HCT116 (cell line): ENCODE data around the gene TPT1. TPM values are rescaled to one million over a fixed set of nuclear protein-coding genes. Genes with fewer than 3 reads are reported as not detected.

Experiments used
- ATAC-seq: fragments of 200-7000 bp; cut with Tn5 transposase; 2 replicates; pipeline ENCODE4 v1.9.1; 2020; ENCODE audit warnings: mild to moderate bottlenecking, moderate library complexity
- BruUV-seq: library from RNA; stranded (reverse); fragments of 400-500 nt; replicated peaks from 2 replicates; lab custom pipeline; 2021; lab: Mats Ljungman, UMichigan
- CTCF ChIA-PET: fragments of 300-600 bp; sonication (Branson Sonifier 250); formaldehyde crosslinking; loops from one replicate; lab custom pipeline; 2021; ENCODE audit warnings: antibody characterized with exemption; lab: Charles Lee
- POLR2A ChIA-PET: fragments of 300-600, 350-600 bp; sonication (Branson Sonifier 250); formaldehyde crosslinking; loops from one replicate; lab custom pipeline; 2021; ENCODE audit warnings: antibody characterized with exemption; lab: Charles Lee
- RAD21 ChIA-PET, 2 experiments: fragments of 300-600 bp; sonication (Branson Sonifier 250); formaldehyde crosslinking; loops; one replicate each; lab custom pipeline; 2023; ENCODE audit warnings: low total read pairs in 2 of 2; ENCODE audit not compliant: uncharacterized antibody in 2 of 2, unreplicated experiment in 2 of 2, low non-redundant PET in 1 of 2; lab: Charles Lee
- DNase-seq: peaks from one replicate; pipeline ENCODE4 v3.0.0-alpha.2; 2010; ENCODE audit warnings: low read depth, low spot score
- H2AFZ ChIP-seq: fragments of 200-600 bp; shearing (Covaris generic), sonication (generic); 2 replicates; pipeline ENCODE4 v1.6.1; 2017; ENCODE audit warnings: low read depth, mixed run types, mixed read lengths, antibody characterized with exemption, low read length; ENCODE audit not compliant: poor library complexity, severe bottlenecking
- H3K27ac ChIP-seq: 2 replicates; pipeline ENCODE4 v1.5.1; 2012; ENCODE audit warnings: low read depth, low read length
- H3K27me3 ChIP-seq: fragments of 200-600 bp; sonication (generic); 2 replicates; pipeline ENCODE4 v1.6.1; 2016; ENCODE audit warnings: mixed run types, low read length, mixed read lengths; ENCODE audit not compliant: insufficient read depth
- H3K36me3 ChIP-seq, 2 experiments: fragments of 200-500 bp in 1 of 2; fragments of 200-600 bp in 1 of 2; sonication (Bioruptor generic) in 1 of 2; sonication (generic) in 1 of 2; 2 replicates each; pipeline versions ENCODE4 v1.5.1 to v1.6.1; 2014 to 2016; ENCODE audit warnings: low read length in 2 of 2, inconsistent platforms in 1 of 2, mixed read lengths in 1 of 2, mixed run types in 1 of 2; ENCODE audit not compliant: insufficient read depth in 2 of 2, control insufficient read depth in 1 of 2
- H3K4me1 ChIP-seq, 2 experiments: fragments of 200-600 bp in 1 of 2; sonication (generic) in 1 of 2; 2 replicates each; pipeline versions ENCODE4 v1.5.1 to v1.6.1; 2012 to 2017; ENCODE audit warnings: low read length in 2 of 2, inconsistent platforms in 1 of 2, mild to moderate bottlenecking in 1 of 2, mixed read lengths in 1 of 2, mixed run types in 1 of 2, moderate library complexity in 1 of 2; ENCODE audit not compliant: insufficient read depth in 2 of 2, control insufficient read depth in 1 of 2
- H3K4me2 ChIP-seq: fragments of 200-600 bp; sonication (generic); 2 replicates; pipeline ENCODE4 v1.6.1; 2017; ENCODE audit warnings: mixed run types, low read length, mixed read lengths
- H3K4me3 ChIP-seq, 2 experiments: fragments of 200-600 bp in 1 of 2; sonication (generic) in 1 of 2; replicated peaks in 1 of 2; 2 replicates each; pipeline ENCODE4 v1.5.1; 2011 to 2016; ENCODE audit warnings: low read length in 2 of 2, control low read depth in 1 of 2, low read depth in 1 of 2, mild to moderate bottlenecking in 1 of 2, mixed read lengths in 1 of 2, mixed run types in 1 of 2
- H3K79me2 ChIP-seq: fragments of 200-600 bp; sonication (generic); 2 replicates; pipeline ENCODE4 v1.6.1; 2017; ENCODE audit warnings: mild to moderate bottlenecking, mixed run types, low read length, moderate library complexity, mixed read lengths; ENCODE audit not compliant: insufficient read depth
- H3K9ac ChIP-seq: fragments of 200-600 bp; sonication (generic); 2 replicates; pipeline ENCODE4 v1.6.1; 2016; ENCODE audit warnings: low read length, mixed read lengths
- H3K9me2 ChIP-seq: fragments of 200-600 bp; sonication (generic), shearing (Covaris generic); 2 replicates; pipeline ENCODE4 v1.6.1; 2017; ENCODE audit warnings: mixed run types, mild to moderate bottlenecking, moderate library complexity; ENCODE audit not compliant: insufficient read depth
- H3K9me3 ChIP-seq, 2 experiments: fragments of 200-500 bp in 1 of 2; fragments of 200-600 bp in 1 of 2; sonication (Bioruptor generic) in 1 of 2; sonication (generic) in 1 of 2; 2 replicates each; pipeline ENCODE4 v1.6.1; 2014 to 2017; ENCODE audit warnings: low read length in 2 of 2, mixed read lengths in 2 of 2, inconsistent platforms in 1 of 2, low read depth in 1 of 2, mild to moderate bottlenecking in 1 of 2, mixed run types in 1 of 2, moderate library complexity in 1 of 2; ENCODE audit not compliant: control insufficient read depth in 1 of 2, insufficient read depth in 1 of 2
- H4K20me1 ChIP-seq: fragments of 200-600 bp; sonication (generic), shearing (Covaris generic); 2 replicates; pipeline ENCODE4 v1.6.1; 2017; ENCODE audit warnings: mixed run types, mild to moderate bottlenecking, moderate library complexity; ENCODE audit not compliant: insufficient read depth
- CBX3 ChIP-seq: IDR thresholded peaks from 2 replicates; pipeline ENCODE4 v1.6.1; 2012; ENCODE audit warnings: low read depth
- CEBPB ChIP-seq: IDR thresholded peaks from 2 replicates; pipeline ENCODE4 v1.6.1; 2012; ENCODE audit warnings: low read depth
- CTCF ChIP-seq, 3 experiments: fragments of 200-600 bp in 1 of 3; sonication (generic) in 1 of 3; IDR thresholded peaks in 2 of 3; conservative IDR thresholded peaks in 1 of 3; 2 replicates each; pipeline ENCODE4 v1.5.1; 2012 to 2017; ENCODE audit warnings: low read depth in 2 of 3, low read length in 2 of 3, antibody characterized with exemption in 1 of 3, borderline replicate concordance in 1 of 3, control low read depth in 1 of 3, mild to moderate bottlenecking in 1 of 3, mixed read lengths in 1 of 3, mixed run types in 1 of 3, moderate library complexity in 1 of 3; ENCODE audit not compliant: insufficient read depth in 1 of 3
- EGR1 ChIP-seq: IDR thresholded peaks from 2 replicates; pipeline ENCODE4 v1.6.1; 2012; ENCODE audit warnings: low read depth
- JUND ChIP-seq: IDR thresholded peaks from 2 replicates; pipeline ENCODE4 v1.6.1; 2012
- MAX ChIP-seq: IDR thresholded peaks from 2 replicates; pipeline ENCODE4 v1.6.1; 2012
- POLR2A ChIP-seq: IDR thresholded peaks from 2 replicates; pipeline ENCODE4 v1.7.0; 2011; ENCODE audit warnings: borderline replicate concordance; ENCODE audit not compliant: insufficient read depth, insufficient read length; ENCODE audit errors: extremely low read depth
- POLR2AphosphoS5 ChIP-seq: IDR thresholded peaks from 2 replicates; pipeline ENCODE4 v1.6.1; 2011; ENCODE audit warnings: mild to moderate bottlenecking, low read depth, low read length, moderate library complexity
- RAD21 ChIP-seq: IDR thresholded peaks from 2 replicates; pipeline ENCODE4 v1.6.1; 2012; ENCODE audit warnings: low read depth, mild to moderate bottlenecking
- REST ChIP-seq: IDR thresholded peaks from 2 replicates; pipeline ENCODE4 v1.6.1; 2012; ENCODE audit warnings: low read depth
- SP1 ChIP-seq: IDR thresholded peaks from 2 replicates; pipeline ENCODE4 v1.6.1; 2012; ENCODE audit warnings: low read depth
- YY1 ChIP-seq: IDR thresholded peaks from 2 replicates; pipeline ENCODE4 v1.6.1; 2011; ENCODE audit warnings: low read length, low read depth, moderate library complexity, mild to moderate bottlenecking; ENCODE audit not compliant: insufficient replicate concordance; ENCODE audit errors: extremely low read depth
- ZBTB33 ChIP-seq: IDR thresholded peaks from 2 replicates; pipeline ENCODE4 v1.6.1; 2011; ENCODE audit warnings: mild to moderate bottlenecking, low read length, moderate library complexity; ENCODE audit not compliant: insufficient replicate concordance; ENCODE audit errors: extremely low read depth
- ZFX ChIP-seq: fragments of 450-650 bp; IDR thresholded peaks from 2 replicates; pipeline ENCODE4 v1.6.1; 2017
- intact Hi-C: fragments of 100-400 bp; cut with micrococcal nuclease; formaldehyde crosslinking; loops from 2 replicates; pipeline ENCODE4 v1.10.0; 2022
- total RNA-seq: library from RNA; stranded (reverse); gene quantifications from one replicate; pipeline ENCODE4 v1.2.1, GENCODE V29; 2021; ENCODE audit not compliant: unreplicated experiment

The TPT1 gene
- total RNA-seq, 1 experiment from 2014 or later: 2,859 TPM

GRCh38 chr13:45331123-45331619 is 9.8 kb downstream of the TPT1 start:
- no TSS peak for BruUV-seq
- H3K27ac ChIP-seq: peak overlapping the region; percentile 78; the same call in 1 of the 2 replicates
- H4K20me1 ChIP-seq: peaks cover 12% of the 10 kb centered on the region; the same call in 1 of the 2 replicates
- H3K9me3 ChIP-seq: no peaks in the 10 kb centered on the region
- no peaks in the 10 kb centered on the region for H3K27me3 ChIP-seq
- peaks cover 3% of the 10 kb centered on the region; the same call in 1 of the 2 replicates for H3K79me2 ChIP-seq
- CTCF ChIA-PET: interaction anchor here (1.0 kb wide), 1 partner anchor 284 kb away, joined by 4 read pairs; no protein-coding TSS in a partner anchor
- H3K4me1 ChIP-seq: peaks cover 46 to 75% of the 10 kb centered on the region in 2 experiments
- no peaks in the 10 kb centered on the region for H3K9me2 ChIP-seq
- no peak for ATAC-seq
- no peak for TF ChIP-seq YY1
- TF ChIP-seq CBX3: no peak
- no peak for TF ChIP-seq SP1
- peak; percentile 32 for TF ChIP-seq POLR2AphosphoS5
- TF ChIP-seq CTCF (IDR thresholded peaks at IDR 0.05 in 2 of 3, conservative IDR thresholded peaks at IDR 0.05 in 1 of 3; ENCODE audit: borderline replicate concordance in 1 of 3, insufficient read depth in 1 of 3, low read depth in 2 of 3, low read length in 2 of 3): no peak
- no peak for TF ChIP-seq RAD21
- no peak for TF ChIP-seq EGR1
- TF ChIP-seq POLR2A: peak; percentile 80
- no peak for TF ChIP-seq ZBTB33
- TF ChIP-seq CEBPB: no peak
- TF ChIP-seq REST: no peak
- TF ChIP-seq MAX: no peak
- no peak for TF ChIP-seq JUND
- no peak for TF ChIP-seq ZFX
- no peak overlapping the region for H3K4me3 ChIP-seq
- peak overlapping the region; percentile 38 for H3K9ac ChIP-seq
- peak overlapping the region; percentile 44 for H3K4me2 ChIP-seq
- DNase-seq: no peak
- POLR2A ChIA-PET: interaction anchor here (3.1 kb wide), 1 partner anchor 10 kb away, joined by 29 read pairs; the partner anchor contains the start of gene TPT1
- H2AFZ ChIP-seq: no peak overlapping the region
- peaks cover 0 to 8% of the 10 kb centered on the region in 2 experiments; a peak in 1 of 4 replicates for H3K36me3 ChIP-seq
- intact Hi-C loops: no loop called here
- RAD21 ChIA-PET: no interaction called here
